GM06990 (cell line): ENCODE measurements around the gene FKBP15.
"Not testable (repeated sequence)": the region's sequence is repeated elsewhere in the genome, so short reads cannot be mapped to it uniquely, and the experiment has no call there.

Source experiments
- DNase-seq: peaks from one replicate; pipeline ENCODE4 v3.0.0-alpha.2; 2011; ENCODE audit not compliant: insufficient read length; ENCODE audit errors: extremely low read depth
- H3K27me3 ChIP-seq: replicated peaks from 2 replicates; pipeline ENCODE4 v1.6.0; 2011; ENCODE audit warnings: low read length; ENCODE audit not compliant: control insufficient read depth, insufficient read depth
- H3K36me3 ChIP-seq: 2 replicates; pipeline ENCODE4 v1.5.1; 2011; ENCODE audit warnings: low read length; ENCODE audit not compliant: control insufficient read depth, insufficient read depth
- H3K4me3 ChIP-seq: replicated peaks from 2 replicates; pipeline ENCODE4 v1.5.1; 2011; ENCODE audit warnings: low read depth, mild to moderate bottlenecking, control low read depth, low read length
- TF ChIP-seq, protein P1 (sequence below): IDR thresholded peaks from 2 replicates; pipeline ENCODE4 v1.5.1; 2011; ENCODE audit warnings: low read length, control low read depth, mild to moderate bottlenecking, inconsistent platforms; ENCODE audit not compliant: insufficient read depth, poor library complexity, severe bottlenecking

FKBP15 gene

DNA sequence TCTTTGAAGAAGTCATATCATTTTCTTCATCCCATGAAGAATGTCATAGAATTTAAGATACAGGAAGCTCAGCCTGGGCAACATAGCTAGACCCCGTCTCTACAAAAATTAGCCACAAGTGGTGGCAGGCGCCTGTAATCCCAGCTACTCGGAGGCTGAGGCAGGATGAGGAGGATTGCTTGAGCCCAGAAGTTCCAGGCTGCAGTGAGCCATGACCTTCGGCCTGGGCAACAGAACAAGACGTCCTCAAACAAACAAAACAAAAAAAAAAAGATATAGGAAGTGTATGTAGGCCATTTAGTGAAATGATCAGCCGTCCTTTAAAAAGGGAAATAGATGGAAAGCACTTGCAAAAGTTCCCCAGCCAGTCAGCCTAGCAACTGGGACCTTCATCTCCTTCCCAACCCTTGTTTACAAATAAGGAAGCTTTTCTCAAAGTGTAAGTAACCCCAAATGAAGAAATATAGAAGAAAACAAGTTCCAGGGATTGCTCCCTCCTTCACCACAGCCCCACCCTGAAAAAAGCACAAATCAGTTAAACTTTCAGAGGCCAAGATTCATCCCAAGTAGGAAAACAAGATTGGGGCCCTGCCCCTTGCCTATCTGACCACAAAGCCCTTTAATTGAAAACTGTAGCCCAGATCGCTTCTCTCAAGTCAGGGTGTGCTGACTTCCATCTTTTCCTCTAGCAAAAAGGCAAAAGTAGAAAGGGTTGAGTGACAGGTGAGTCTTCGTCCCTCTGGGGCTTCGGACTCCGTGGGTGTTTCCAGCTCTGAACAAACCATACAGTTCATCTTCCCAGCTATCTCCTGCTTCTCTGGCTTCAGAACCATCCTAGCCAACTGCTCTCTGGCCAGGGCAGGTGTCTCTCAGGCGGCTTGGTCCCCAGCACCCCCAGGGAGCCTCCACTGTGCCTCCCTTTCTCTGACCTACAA lies 69.1 kb downstream of the FKBP15 start:
- TF ChIP-seq, protein P1, sequence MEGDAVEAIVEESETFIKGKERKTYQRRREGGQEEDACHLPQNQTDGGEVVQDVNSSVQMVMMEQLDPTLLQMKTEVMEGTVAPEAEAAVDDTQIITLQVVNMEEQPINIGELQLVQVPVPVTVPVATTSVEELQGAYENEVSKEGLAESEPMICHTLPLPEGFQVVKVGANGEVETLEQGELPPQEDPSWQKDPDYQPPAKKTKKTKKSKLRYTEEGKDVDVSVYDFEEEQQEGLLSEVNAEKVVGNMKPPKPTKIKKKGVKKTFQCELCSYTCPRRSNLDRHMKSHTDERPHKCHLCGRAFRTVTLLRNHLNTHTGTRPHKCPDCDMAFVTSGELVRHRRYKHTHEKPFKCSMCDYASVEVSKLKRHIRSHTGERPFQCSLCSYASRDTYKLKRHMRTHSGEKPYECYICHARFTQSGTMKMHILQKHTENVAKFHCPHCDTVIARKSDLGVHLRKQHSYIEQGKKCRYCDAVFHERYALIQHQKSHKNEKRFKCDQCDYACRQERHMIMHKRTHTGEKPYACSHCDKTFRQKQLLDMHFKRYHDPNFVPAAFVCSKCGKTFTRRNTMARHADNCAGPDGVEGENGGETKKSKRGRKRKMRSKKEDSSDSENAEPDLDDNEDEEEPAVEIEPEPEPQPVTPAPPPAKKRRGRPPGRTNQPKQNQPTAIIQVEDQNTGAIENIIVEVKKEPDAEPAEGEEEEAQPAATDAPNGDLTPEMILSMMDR = no peak
- no peak for DNase-seq
- H3K4me3 ChIP-seq = peak overlapping the region; percentile 84
- no peaks in the 10 kb centered on the region for H3K36me3 ChIP-seq
- no peaks in the 10 kb centered on the region for H3K27me3 ChIP-seq

DNA sequence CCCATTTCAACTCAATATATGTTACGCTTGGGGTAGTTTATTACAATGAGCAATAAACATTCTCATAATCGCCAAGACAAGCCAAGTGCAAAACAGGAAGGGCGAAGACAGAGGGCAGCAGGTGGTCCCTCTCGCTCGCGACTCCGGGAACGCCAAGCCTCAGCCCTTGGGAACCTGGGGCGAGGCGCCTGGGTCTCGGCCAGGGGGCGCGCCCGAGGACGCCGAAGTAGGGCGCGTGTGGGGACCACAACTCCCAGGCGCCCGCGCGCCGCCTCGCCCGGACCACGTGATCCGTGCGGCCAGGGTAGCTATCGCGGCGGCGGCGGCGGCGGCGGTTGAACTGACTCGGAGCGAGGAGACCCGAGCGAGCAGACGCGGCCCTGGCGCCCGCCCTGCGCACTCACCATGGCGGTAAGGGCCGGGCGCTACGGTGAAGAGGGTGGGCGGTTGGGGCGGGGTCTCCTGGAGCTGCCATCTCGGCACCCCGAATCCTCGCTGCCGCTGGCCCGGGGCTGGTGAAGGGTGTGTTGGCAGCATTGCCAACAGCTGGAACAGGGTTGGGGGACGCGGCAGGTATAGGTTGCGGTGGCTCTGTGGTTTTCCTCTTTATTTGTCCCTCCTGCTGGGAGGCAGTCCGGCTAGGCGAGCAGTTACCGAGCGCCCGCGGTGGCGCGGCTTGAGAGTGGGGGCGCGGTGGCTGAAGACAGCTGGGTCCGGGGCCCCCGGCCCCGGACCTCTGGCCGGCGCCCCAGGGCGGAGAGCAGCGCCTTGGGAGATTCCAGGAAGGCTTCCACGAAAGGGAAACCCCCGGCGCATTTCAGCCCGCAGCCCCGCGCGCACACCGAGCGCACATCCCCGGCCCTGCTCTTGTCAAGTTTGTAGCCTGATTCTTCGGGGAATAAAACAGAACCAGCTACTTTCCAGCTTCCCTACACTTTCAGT lies 70.1 kb downstream of the FKBP15 start, which contains the start of gene SLC31A2:
TSS of gene SLC31A2 (plus strand) at position 338 of the 942 bp plus-strand sequence. CDS start at position 406, 68 bp downstream.
- TF ChIP-seq, protein P1 = peak; percentile 63
- Histone ChIP-seq H3K27me3 (no peaks in the 10 kb centered on the region), H3K36me3 (no peaks in the 10 kb centered on the region), H3K4me3 (peak within 1 kb of the TSS; percentile 84)
- DNase-seq = peak; percentile 88

DNA sequence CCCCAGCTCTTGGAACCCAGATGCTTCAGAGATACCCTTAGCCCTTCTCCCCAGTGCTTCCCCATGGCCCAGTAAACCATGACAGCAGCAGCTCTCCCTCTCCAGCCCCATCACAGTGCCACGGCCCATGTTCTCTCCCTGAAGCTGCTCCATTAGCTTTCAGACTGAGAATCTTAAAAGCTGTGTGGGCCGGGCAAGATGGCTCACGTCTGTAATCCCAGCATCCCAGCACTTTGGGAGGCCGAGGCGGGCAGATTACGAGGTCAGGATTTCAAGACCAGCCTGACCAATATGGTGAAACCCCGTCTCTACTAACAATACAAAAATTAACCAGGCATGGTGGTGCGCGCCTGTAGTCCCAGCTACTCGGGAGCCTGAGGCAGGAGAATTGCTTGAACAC lies 71.5 kb downstream of the FKBP15 start:
- H3K27me3 ChIP-seq, H3K4me3 ChIP-seq, H3K36me3 ChIP-seq, DNase-seq: not testable (repeated sequence)

DNA sequence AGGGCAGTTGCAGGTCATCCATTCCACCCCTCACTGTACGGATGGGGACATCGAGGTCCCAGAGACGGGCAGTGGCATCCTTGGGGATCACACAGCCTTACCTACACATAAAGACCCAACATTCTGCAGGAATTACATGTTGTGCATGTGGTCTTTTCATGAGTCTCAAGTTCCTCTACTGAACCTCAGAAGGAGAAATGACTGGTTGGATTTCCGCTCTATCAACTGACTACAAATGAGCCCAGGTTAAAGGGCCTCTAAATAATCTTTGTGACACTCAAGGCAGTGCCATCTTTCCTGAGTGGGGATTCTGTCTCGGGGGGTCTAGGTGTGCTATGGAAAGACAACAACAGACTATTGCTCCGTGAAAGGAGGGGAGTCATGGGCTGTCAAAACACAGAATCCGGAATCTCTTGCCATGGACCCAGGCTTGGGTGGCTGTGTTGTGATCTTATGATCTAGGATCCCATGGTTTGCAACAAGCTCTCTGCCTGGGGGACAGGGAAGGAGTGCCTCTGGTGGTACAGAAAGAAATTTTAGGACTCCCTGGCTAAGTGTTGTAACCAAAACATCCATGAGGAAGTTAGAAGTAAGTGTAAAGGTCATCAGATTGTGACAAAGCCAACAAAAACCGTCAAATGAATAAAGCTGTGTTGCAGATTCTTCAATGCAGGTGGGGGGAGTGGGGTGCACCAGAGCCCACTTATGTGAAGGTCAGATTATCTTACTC lies 72.1 kb downstream of the FKBP15 start:
- TF ChIP-seq, protein P1 = no peak
- DNase-seq = no peak
- no peak overlapping the region for H3K4me3 ChIP-seq
- H3K36me3 ChIP-seq = no peaks in the 10 kb centered on the region
- no peaks in the 10 kb centered on the region; the same call in 1 of the 2 replicates for H3K27me3 ChIP-seq

DNA sequence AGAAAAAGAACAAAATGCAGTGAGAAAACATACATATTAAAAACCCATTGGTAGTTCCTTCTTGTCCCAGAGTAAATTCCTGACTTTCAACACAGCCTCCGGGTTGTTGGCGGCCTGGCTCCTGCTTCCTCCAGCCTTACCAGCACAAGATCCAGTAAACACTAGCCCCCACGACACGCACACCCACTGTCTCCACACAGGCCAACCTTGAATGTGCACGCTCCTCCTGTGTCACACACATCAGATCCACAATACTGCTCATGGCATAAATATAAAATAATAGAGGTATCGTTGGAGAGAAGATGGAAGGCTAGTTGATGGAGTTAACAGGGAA lies 72.7 kb downstream of the FKBP15 start:
- Histone ChIP-seq H3K36me3 (no peaks in the 10 kb centered on the region), H3K27me3 (no peaks in the 10 kb centered on the region; the same call in 1 of the 2 replicates), H3K4me3 (no peak overlapping the region)
- no peak for DNase-seq
- TF ChIP-seq, protein P1 = no peak
